ENCODE measurements around the gene ALOX15B. TPM values are rescaled to one million over a fixed set of nuclear protein-coding genes. Genes with fewer than 3 reads are reported as not detected.

ALOX15B gene
- total RNA-seq = 0.19 TPM in 1 of 2 replicates, not detected in the other

GRCh38 chr17:8038954-8039610 is at the start of gene ALOX15B:
Gene ALOX15B (plus strand): TSS chr17:8039059. CDS start chr17:8039156, 97 bp downstream.

GRCh38 chr17:8001976-8002720 is 36.7 kb upstream of the ALOX15B start, which contains the start of gene GUCY2D:
Gene GUCY2D (plus strand): TSS chr17:8002615. CDS start chr17:8003048, 433 bp downstream.

GRCh38 chr17:8087075-8087951 is 48.5 kb downstream of the ALOX15B start, which contains the start of gene ALOX12B:
Gene ALOX12B (minus strand): TSS chr17:8087716. CDS start chr17:8087442, 274 bp downstream.

Other genes with a start within 250 kb of the ALOX15B start
- 3.5 and 5.7 TPM in 2 replicates for gene KDM6B, start 204.8 kb upstream of the ALOX15B start, total RNA-seq
- 10.5 and 12.0 TPM in 2 replicates for gene TMEM88, start 184.0 kb upstream of the ALOX15B start, total RNA-seq
- 122 and 163 TPM in 2 replicates for gene NAA38, start 181.5 kb upstream of the ALOX15B start, total RNA-seq
- 7.6 and 8.4 TPM in 2 replicates for gene CYB5D1, start 181.1 kb upstream of the ALOX15B start, total RNA-seq
- 202 and 233 TPM in 2 replicates for gene CHD3, start 150.3 kb upstream of the ALOX15B start, total RNA-seq
- gene RNF227, start 122.8 kb upstream of the ALOX15B start, total RNA-seq = 0.99 and 1.2 TPM in 2 replicates
- gene KCNAB3, start 109.2 kb upstream of the ALOX15B start, total RNA-seq = 0.19 and 0.27 TPM in 2 replicates
- 47.9 and 49.0 TPM in 2 replicates for gene TRAPPC1, start 107.1 kb upstream of the ALOX15B start, total RNA-seq
- 16.8 and 19.3 TPM in 2 replicates for gene CNTROB, start 106.9 kb upstream of the ALOX15B start, total RNA-seq
- not detected in 2 replicates for gene GUCY2D, start 36.4 kb upstream of the ALOX15B start, total RNA-seq
- not detected in 2 replicates for gene ALOX12B, start 48.7 kb downstream of the ALOX15B start, total RNA-seq
- not detected in 2 replicates for gene ALOXE3, start 79.5 kb downstream of the ALOX15B start, total RNA-seq
- 0.09 TPM in 2 replicates for gene HES7, start 85.0 kb downstream of the ALOX15B start, total RNA-seq
- gene PER1, start 113.3 kb downstream of the ALOX15B start, total RNA-seq = 5.0 and 14.2 TPM in 2 replicates
- 3.0 and 5.7 TPM in 2 replicates for gene VAMP2, start 123.9 kb downstream of the ALOX15B start, total RNA-seq
- gene TMEM107, start 137.3 kb downstream of the ALOX15B start, total RNA-seq = 11.6 and 26.7 TPM in 2 replicates
- gene BORCS6, start 151.1 kb downstream of the ALOX15B start, total RNA-seq = 8.1 and 8.6 TPM in 2 replicates
- 16.0 and 35.2 TPM in 2 replicates for gene AURKB, start 171.5 kb downstream of the ALOX15B start, total RNA-seq
- gene CTC1, start 209.0 kb downstream of the ALOX15B start, total RNA-seq = 4.5 and 7.3 TPM in 2 replicates
- gene PFAS, start 210.2 kb downstream of the ALOX15B start, total RNA-seq = 26.0 and 33.6 TPM in 2 replicates
- 9.8 and 13.9 TPM in 2 replicates for gene RANGRF, start 249.6 kb downstream of the ALOX15B start, total RNA-seq